Nephron (organoid): ENCODE results near the gene CERS6.
A peak's percentile ranks its signal among the peaks of the same experiment; 100 is the strongest.

Experiments
- H3K27ac Mint-ChIP-seq, 3 experiments: 2 replicates each; pipeline ENCODE4 v1.8.0; 2020; ENCODE audit warnings: mixed read lengths in 3 of 3, mild to moderate bottlenecking in 2 of 3, moderate library complexity in 1 of 3
- H3K27me3 Mint-ChIP-seq: 2 replicates; pipeline ENCODE4 v1.8.0; 2021; ENCODE audit warnings: low read depth, mild to moderate bottlenecking, moderate library complexity, mixed read lengths
- H3K36me3 Mint-ChIP-seq: 2 replicates; pipeline ENCODE4 v1.8.0; 2020; ENCODE audit warnings: low read depth, mixed read lengths
- H3K4me1 Mint-ChIP-seq: 2 replicates; pipeline ENCODE4 v1.8.0; 2020; ENCODE audit warnings: mixed read lengths
- H3K4me3 Mint-ChIP-seq, 3 experiments: 2 replicates each; pipeline ENCODE4 v1.8.0; 2020; ENCODE audit warnings: mild to moderate bottlenecking in 3 of 3, mixed read lengths in 3 of 3, moderate library complexity in 2 of 3
- H3K9me3 Mint-ChIP-seq: 2 replicates; pipeline ENCODE4 v1.8.0; 2020; ENCODE audit warnings: mixed read lengths
- CTCF ChIP-seq, 3 experiments: fragments of 200-600 bp; sonication (generic); IDR thresholded peaks; one replicate each; pipeline ENCODE4 v1.5.0; 2021; ENCODE audit warnings: antibody characterized with exemption in 3 of 3; ENCODE audit not compliant: unreplicated experiment in 3 of 3

The CERS6 gene

DNA sequence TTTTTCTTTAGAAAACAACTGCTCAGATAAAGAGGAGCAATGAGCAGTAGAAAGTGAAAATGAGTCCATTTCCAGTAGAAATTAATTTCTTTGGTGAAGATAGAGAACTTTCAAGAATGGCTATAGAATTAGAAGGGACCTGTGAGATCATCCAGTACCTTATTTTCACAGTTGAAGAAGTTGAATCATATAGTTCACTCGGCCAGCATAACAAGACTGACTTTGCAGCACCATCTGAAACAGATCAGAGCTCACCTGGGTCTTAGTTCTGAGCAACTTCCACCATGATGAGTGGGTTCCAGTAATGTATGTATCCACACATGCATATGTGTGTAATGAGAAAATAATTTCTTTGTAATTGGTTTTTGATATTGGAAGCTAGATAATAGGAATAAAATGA lies 58.6 kb downstream of the CERS6 start:
- no peaks in the 10 kb centered on the region for H3K27me3 Mint-ChIP-seq
- no peaks in the 10 kb centered on the region for H3K9me3 Mint-ChIP-seq
- no peak for TF ChIP-seq CTCF (IDR thresholded peaks at IDR 0.05; ENCODE audit: unreplicated experiment in 3 of 3)
- H3K27ac Mint-ChIP-seq = peak overlapping the region in 2 of 3 experiments; percentile 12 to 23
- no peaks in the 10 kb centered on the region for H3K36me3 Mint-ChIP-seq
- H3K4me1 Mint-ChIP-seq = peaks cover 37% of the 10 kb centered on the region
- H3K4me3 Mint-ChIP-seq = no peak overlapping the region

DNA sequence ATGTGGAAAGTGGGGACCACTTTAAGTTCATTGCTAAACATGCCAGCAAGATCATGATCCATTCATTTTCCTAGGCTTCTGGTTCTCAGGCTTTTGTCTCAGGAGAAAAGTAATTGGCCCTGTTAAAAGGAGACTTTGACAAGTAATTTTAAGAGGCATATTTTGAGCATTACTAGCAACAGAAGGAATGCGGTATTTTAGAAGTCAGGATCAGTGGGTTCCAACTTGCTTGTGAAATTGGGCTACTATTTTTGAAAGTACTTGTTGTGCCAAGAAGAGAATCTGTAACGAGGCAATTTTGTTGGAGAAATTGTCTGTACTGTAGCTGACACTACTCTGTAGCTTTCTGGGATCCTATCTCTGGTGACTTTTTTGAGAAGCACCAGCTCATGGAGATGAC lies 59.4 kb downstream of the CERS6 start:
- Mint-ChIP-seq H3K9me3 (no peaks in the 10 kb centered on the region), H3K27ac (no peak overlapping the region), H3K27me3 (no peaks in the 10 kb centered on the region), H3K4me1 (peaks cover 37% of the 10 kb centered on the region), H3K36me3 (no peaks in the 10 kb centered on the region), H3K4me3 (no peak overlapping the region)
- TF ChIP-seq CTCF (IDR thresholded peaks at IDR 0.05; ENCODE audit: unreplicated experiment in 3 of 3) = no peak

DNA sequence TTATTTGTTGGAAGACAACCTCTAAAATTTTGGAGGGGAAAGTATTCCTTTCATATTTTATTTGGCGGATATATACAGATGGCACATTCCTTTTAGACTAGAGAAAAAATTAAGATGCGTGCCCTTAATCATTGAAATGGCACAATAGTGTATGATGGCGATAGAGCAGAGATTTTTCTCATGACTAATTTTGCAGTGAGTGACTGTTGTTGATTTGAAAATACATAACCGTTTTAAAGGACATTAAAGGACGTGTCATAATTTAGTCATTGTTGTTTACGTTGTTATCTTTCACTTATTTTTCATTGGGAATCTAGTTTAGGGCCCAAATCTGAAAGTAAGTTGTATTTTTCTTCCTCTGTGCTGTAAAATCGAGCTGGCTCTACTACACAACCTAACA lies 61.7 kb downstream of the CERS6 start:
- TF ChIP-seq CTCF (IDR thresholded peaks at IDR 0.05; ENCODE audit: unreplicated experiment in 3 of 3) = no peak
- Mint-ChIP-seq H3K36me3 (no peaks in the 10 kb centered on the region), H3K4me1 (peaks cover 52% of the 10 kb centered on the region), H3K9me3 (no peaks in the 10 kb centered on the region), H3K27me3 (no peaks in the 10 kb centered on the region), H3K4me3 (no peak overlapping the region), H3K27ac (peak overlapping the region; percentile 53 to 87 (median 70))

GRCh38 chr2:168518555-168519066 lies 62.5 kb downstream of the CERS6 start:
- Mint-ChIP-seq H3K27ac (peak overlapping the region; percentile 53 to 87 (median 70)), H3K36me3 (no peaks in the 10 kb centered on the region), H3K9me3 (no peaks in the 10 kb centered on the region), H3K27me3 (no peaks in the 10 kb centered on the region), H3K4me1 (peaks cover 59% of the 10 kb centered on the region), H3K4me3 (peak overlapping the region; percentile 0 to 14 (median 6))
- TF ChIP-seq CTCF (IDR thresholded peaks at IDR 0.05; ENCODE audit: unreplicated experiment in 3 of 3) = no peak

GRCh38 chr2:168519534-168520308 lies 63.6 kb downstream of the CERS6 start:
- Mint-ChIP-seq H3K36me3 (no peaks in the 10 kb centered on the region), H3K9me3 (no peaks in the 10 kb centered on the region), H3K4me1 (peaks cover 59% of the 10 kb centered on the region), H3K4me3 (no peak overlapping the region), H3K27ac (peak overlapping the region in 1 of 3 experiments; percentile 30), H3K27me3 (no peaks in the 10 kb centered on the region)
- TF ChIP-seq CTCF (IDR thresholded peaks at IDR 0.05; ENCODE audit: unreplicated experiment in 3 of 3) = no peak
